ENCODE data around the gene AKAIN1.

Gene AKAIN1

GRCh38 chr18:5197032-5197434 lies at the start of gene AKAIN1:
Gene AKAIN1 (minus strand): TSS chr18:5197257. CDS start chr18:5197053, 204 bp downstream.
- TF ChIP-seq, protein P1, sequence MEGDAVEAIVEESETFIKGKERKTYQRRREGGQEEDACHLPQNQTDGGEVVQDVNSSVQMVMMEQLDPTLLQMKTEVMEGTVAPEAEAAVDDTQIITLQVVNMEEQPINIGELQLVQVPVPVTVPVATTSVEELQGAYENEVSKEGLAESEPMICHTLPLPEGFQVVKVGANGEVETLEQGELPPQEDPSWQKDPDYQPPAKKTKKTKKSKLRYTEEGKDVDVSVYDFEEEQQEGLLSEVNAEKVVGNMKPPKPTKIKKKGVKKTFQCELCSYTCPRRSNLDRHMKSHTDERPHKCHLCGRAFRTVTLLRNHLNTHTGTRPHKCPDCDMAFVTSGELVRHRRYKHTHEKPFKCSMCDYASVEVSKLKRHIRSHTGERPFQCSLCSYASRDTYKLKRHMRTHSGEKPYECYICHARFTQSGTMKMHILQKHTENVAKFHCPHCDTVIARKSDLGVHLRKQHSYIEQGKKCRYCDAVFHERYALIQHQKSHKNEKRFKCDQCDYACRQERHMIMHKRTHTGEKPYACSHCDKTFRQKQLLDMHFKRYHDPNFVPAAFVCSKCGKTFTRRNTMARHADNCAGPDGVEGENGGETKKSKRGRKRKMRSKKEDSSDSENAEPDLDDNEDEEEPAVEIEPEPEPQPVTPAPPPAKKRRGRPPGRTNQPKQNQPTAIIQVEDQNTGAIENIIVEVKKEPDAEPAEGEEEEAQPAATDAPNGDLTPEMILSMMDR (IDR thresholded peaks at IDR 0.05; ENCODE audit: extremely low read depth, missing control alignments), result no peak
- DNase-seq (ENCODE audit: low spot score), result peak; percentile 51

DNA sequence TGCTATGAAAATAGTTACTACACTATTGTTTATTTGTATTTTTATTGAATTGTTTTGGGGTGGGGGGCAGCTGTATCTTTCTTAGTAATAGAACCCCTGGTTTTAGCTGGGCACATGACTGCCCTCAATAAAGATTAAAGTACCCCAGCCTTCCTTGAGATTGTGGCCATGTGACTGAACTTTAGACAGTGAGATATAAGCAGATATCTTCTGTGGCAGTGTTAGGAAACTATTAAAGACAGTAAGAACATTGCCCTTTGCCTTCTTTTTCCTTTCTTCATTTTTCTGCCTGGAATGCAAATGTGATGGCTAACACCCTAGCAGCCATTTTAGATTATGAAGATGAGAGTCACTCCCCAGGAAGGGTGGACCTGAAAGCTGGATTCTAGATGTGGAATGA lies 47.9 kb upstream of the AKAIN1 start:
- TF ChIP-seq, protein P1 (IDR thresholded peaks at IDR 0.05; ENCODE audit: extremely low read depth, missing control alignments), result no peak
- no peak for DNase-seq (ENCODE audit: low spot score)

DNA sequence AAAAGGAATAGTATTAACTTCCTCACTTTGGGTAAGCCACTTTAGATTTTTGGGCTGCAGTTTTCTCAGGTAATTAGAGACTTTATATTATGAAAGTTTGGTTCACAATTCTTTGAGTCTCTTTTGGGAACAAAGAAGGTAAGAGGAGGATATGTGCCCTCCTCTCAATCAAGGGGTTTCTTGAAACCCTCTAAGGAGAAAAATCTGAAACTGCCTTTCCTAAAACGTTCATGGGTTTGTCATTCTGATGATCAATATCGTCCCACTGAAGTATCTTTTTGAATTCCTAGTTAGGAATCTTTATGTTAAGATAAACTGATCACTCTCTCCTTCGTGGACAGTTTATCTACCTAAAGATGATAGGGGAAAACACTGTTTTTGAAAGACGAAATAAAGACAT lies 42.4 kb upstream of the AKAIN1 start:
- DNase-seq (ENCODE audit: low spot score), result no peak
- TF ChIP-seq, protein P1 (IDR thresholded peaks at IDR 0.05; ENCODE audit: extremely low read depth, missing control alignments), result no peak

DNA sequence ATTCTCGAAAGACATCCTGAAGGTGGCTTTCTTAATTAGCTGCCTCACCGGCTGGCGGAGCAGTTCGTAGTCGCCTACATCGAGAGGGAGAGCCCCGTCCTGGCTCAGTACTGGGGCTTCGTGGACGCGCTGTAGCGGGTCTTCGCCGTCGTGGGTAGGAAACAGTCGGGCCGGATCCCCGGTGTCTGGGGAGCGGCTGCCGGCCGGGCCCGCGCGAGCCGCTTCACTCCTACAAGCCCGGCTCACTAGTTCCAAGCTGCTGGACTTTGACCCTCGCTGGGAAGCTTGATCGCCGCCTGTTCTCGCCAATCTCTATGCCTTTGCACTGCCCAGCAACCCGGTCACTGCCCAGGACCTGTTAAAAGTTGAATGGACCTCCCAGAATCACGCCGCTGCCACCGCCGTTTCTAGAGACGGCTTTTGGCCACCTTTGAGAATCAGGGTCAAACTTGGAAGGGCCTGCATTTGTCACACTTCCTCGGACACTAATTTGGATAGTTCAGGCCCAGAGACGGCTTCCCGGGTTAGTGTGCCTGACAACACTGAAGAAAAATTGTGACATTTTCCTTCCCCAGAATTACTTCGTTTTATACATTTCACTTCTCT lies 41.4 kb upstream of the AKAIN1 start:
- peak; percentile 47 for DNase-seq (ENCODE audit: low spot score)
- TF ChIP-seq, protein P1 (IDR thresholded peaks at IDR 0.05; ENCODE audit: extremely low read depth, missing control alignments), result no peak

DNA sequence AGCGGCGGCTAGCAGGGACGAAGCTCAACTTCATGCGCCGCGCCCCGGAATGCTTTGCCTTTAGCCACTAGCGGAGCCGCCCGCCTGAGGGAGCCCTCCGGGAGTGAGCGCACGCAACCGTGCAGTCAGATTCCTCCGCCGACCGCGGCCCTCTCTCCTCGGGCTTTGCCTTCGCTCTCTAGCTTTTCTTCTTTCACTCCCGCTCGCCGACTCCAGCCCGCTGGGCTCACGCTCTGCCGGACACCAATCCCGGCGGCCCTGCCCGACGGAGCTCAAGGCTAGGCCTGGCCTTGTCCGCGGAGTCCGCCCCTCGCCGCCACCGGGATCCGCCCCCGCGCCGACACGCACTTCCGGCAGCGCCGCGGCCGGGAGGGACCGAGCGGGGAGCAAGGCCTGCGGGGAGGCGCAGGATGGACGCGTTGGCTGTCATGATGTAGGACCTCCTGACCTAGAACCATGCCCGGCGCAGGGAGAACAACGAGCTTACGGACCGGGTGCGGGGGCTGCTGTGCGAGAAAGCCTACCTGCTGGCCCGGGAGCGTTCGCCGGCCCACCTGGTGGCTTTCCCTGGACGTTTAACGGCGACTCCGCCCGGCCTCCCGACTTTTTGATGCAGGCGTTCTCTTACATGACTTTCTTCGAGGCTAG lies 40.8 kb upstream of the AKAIN1 start:
- peak; percentile 87 for DNase-seq (ENCODE audit: low spot score)
- TF ChIP-seq, protein P1 (IDR thresholded peaks at IDR 0.05; ENCODE audit: extremely low read depth, missing control alignments), result no peak

GRCh38 chr18:5237083-5237722 lies 40.1 kb upstream of the AKAIN1 start:
- TF ChIP-seq, protein P1 (IDR thresholded peaks at IDR 0.05; ENCODE audit: extremely low read depth, missing control alignments), result no peak
- no peak for DNase-seq (ENCODE audit: low spot score)
